HG02884 (cell line): ENCODE measurements around the gene ARHGEF5.
"Not testable (repeated sequence)": the region's sequence is repeated elsewhere in the genome, so short reads cannot be mapped to it uniquely, and the experiment has no call there.

Experiments
- ATAC-seq: cut with Tn5 transposase; IDR thresholded peaks from one replicate; pipeline ENCODE4 v1.9.1; 2021; ENCODE audit warnings: mild to moderate bottlenecking, moderate library complexity; ENCODE audit not compliant: unreplicated experiment

The ARHGEF5 gene

GRCh38 chr7:144355176-144355822, at the start of gene ARHGEF5:
TSS of gene ARHGEF5 (plus strand) at chr7:144355402. CDS start at chr7:144362670, 7,268 bp downstream.
- ATAC-seq: peak; percentile 67

DNA sequence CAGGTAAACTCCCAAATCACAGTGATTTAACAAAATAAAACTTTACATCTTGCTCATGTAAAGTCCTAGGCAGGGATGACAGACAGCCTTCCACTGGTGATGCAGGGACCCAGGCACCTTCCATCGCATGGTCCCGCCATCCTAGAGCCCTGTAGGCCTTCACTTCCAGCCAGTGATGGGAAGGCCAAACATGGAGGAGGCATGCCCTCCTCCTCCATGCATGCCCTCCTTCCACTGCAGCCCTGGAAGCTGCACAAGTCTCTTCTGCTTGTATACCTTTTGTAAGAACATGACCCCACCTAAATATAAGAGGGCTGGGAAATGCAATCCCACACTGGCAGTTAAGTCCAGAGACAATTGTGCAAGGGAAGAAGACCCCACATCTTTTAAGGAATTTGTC, 45.5 kb upstream of the ARHGEF5 start:
- ATAC-seq: not testable (repeated sequence)

GRCh38 chr7:144311218-144311617, 44.0 kb upstream of the ARHGEF5 start:
- ATAC-seq: not testable (repeated sequence)

GRCh38 chr7:144311872-144312469, 43.2 kb upstream of the ARHGEF5 start, which contains the start of gene OR2A1:
TSS of gene OR2A1 (plus strand) at chr7:144312419. CDS start at chr7:144318125, 5,706 bp downstream.
- ATAC-seq: not testable (repeated sequence)

- ATAC-seq: not testable (repeated sequence)
Observed at GRCh38 chr7:144317537-144317936, 37.7 kb upstream of the ARHGEF5 start.

DNA sequence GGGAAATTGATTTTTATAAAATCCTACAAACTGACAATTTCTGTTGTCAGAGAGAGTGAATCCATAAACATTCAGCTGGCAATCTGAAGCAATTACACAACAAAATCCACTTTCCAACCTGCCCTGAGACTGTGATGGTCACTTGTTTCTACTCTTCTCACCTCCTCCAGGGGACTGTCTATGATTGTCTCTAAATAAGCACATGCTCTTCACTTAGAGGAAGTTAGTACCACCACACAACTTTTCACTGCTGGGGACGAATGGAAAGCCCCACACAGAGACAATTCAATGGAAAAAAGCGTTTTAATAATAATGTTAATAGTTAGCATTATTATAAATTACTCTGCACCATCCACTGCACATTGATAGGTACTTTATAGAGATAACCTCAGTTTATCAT, 35.7 kb upstream of the ARHGEF5 start:
- ATAC-seq: not testable (repeated sequence)

GRCh38 chr7:144321677-144322206, 33.5 kb upstream of the ARHGEF5 start:
- not testable (repeated sequence) for ATAC-seq

DNA sequence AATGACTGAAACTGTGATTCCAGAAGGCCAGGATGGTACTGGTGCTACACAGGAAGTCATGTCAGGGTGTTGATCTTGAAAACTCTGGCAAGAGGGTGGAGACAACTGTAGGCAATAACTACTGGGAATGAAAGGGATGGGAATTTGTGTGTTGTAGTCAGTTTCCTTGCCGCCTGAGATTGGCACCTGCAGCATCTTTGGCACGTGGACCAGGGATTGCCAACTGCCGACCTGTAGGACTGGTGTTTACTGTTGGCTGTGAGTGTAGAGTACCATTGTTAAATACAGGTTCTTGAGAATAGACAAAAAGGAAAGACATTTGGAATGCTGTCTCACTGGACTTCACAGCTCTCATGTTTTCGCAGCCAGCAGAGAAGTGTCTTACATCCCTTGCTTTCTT, 31.8 kb upstream of the ARHGEF5 start:
- not testable (repeated sequence) for ATAC-seq

- ATAC-seq: not testable (repeated sequence)
Observed at GRCh38 chr7:144325868-144326267, 29.3 kb upstream of the ARHGEF5 start.

DNA sequence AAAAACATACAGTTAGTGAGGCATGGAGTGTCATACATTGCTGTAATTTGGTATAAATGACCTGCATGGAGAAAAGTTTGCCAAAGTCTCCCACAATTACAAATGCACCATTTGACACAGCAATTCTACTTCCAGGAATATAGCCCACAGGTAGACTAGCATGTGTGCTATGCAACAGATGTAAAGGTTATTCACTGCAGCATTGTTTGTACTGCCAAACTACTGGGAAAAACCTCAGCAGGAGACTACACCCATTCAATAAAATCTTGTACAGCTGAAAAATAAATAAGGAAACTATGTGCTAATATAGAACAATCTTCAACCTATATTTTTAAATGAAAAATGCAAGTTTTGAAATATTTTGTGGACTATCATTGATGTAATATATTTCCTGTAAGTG, 25.2 kb upstream of the ARHGEF5 start:
- not testable (repeated sequence) for ATAC-seq

DNA sequence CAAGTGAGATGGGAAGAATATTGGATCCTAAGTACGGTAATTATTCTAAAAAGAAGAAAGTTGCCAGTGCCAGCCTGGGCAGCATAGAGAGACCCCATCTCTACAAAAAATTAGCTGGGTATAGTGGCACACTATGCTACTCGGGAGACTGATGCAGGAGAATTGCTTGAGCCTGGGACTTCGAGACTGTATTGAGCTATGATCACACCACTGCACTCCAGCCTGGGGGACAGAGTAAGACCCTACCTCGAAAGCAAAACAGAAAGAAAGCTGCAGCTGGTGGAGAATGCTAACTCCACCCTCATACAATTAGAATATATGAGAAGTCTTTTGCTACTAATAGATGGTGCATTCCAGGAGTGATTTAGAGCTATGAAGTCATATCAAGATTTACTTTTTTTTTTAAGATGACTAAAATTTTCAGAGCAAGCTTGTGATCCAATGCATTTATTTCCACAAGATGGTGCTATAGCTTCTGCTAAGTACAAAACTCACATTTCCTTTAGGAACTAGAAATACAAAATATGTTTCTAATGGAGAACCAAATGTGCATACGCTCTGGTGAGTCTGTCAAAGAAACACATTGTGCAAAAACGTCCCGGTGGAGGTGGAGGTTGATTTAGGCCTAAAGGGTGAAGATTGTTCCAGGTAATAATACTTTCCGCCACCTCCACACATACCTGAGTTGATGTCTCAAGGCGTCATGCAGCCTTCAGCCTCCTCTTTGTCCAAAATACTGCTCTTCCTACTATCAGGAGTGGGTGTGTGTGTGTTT, 23.8 kb upstream of the ARHGEF5 start:
- not testable (repeated sequence) for ATAC-seq

GRCh38 chr7:144331996-144332288, 23.3 kb upstream of the ARHGEF5 start:
- ATAC-seq: not testable (repeated sequence)

GRCh38 chr7:144348625-144349024, 6.6 kb upstream of the ARHGEF5 start:
- peak; percentile 38 for ATAC-seq

- not testable (repeated sequence) for ATAC-seq
Observed at GRCh38 chr7:144351667-144352066, 3.5 kb upstream of the ARHGEF5 start.

GRCh38 chr7:144356185-144356584, 983 bp downstream of the ARHGEF5 start:
- ATAC-seq: not testable (repeated sequence)

DNA sequence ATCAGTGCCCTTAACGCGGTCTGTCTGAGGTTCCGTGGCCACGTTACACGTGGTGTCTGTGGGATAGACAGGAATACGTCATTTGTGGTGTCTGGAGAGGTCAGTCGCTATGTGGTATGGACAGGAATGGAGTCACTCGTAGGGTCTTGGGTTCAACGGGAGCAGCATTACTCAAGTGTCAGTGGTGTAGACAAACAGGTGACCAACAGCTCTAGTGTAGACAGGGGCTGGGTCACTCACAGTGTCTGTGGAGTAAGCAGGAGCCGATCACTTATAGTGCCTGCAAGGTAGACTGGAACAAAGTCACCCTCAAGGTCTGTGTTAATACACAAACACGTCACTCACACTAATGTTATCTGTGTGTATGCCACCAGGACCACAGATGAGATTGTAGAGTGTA, 1.7 kb downstream of the ARHGEF5 start:
- not testable (repeated sequence) for ATAC-seq

- ATAC-seq: not testable (repeated sequence)
Observed at GRCh38 chr7:144362061-144362460, 6.9 kb downstream of the ARHGEF5 start.

GRCh38 chr7:144365523-144365922, 10.3 kb downstream of the ARHGEF5 start:
- not testable (repeated sequence) for ATAC-seq

DNA sequence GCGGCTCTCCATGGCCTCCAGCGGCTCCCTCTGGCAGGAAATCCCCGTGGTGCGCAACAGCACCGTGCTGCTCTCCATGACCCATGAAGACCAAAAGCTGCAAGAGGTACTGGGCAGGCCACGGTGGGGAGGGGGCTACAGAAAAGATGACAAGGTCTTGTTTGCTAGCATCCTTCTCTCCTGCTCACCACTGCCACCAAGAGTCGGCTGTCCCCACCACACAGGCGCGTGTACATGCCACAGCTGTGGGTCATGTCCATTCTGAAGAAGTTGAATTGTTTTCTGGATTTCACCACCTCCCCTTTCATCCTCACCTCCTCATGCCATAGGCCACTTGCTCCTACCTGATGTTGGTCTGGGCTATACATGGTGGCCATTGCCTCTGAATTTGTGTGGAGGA, 12.0 kb downstream of the ARHGEF5 start:
- ATAC-seq: not testable (repeated sequence)

DNA sequence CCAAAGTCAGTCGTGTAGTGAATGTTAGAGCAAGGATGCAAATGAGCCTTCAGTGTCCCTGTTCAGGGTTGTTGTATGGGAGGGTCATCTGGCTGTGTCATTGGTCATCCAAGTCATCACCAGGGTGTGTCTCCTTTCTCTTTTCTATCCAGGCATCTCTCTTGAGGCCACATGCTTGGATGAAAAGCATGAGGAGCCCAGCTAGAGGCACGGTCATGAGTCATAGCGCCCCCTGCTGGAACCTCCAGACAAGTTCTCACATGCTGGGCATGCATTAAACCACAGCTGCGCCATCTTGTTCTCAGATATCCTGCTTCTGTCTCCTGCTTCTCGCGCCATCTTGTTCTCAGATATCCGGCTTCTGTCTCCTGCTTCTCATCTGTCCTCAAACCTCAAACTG, 14.0 kb downstream of the ARHGEF5 start:
- ATAC-seq: not testable (repeated sequence)

DNA sequence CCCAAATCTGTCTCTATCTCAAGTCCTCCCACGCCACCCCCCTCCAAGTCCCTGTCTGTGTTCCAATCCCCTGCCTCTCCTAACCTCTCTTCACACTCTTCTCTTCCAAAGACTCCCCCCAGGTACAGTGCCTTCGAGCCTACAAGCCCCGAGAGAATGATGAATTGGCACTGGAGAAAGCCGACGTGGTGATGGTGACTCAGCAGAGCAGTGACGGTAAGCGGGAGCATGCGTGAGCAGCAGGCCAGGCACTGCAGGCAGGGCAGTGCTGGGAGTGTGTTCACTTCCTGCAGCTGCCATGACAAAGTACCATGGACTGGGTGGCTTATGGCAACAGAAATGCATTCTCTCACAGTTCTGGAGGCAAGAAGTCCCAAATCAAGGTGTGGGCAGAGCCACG, 23.4 kb downstream of the ARHGEF5 start:
- no peak for ATAC-seq
